PC-9 (cell line): ENCODE results near the gene PDSS1. TPM values are rescaled to one million over a fixed set of nuclear protein-coding genes. Genes with fewer than 3 reads are reported as not detected.

Experiments used
- BruUV-seq: library from RNA; stranded (reverse); fragments of 400-500 nt; replicated peaks from 2 replicates; lab custom pipeline; 2021; lab: Mats Ljungman, UMichigan
- CTCF ChIA-PET: fragments of 300-600 bp; sonication (Branson Sonifier 250); formaldehyde crosslinking; loops from one replicate; lab custom pipeline; 2022; ENCODE audit warnings: antibody characterized with exemption; lab: Charles Lee
- POLR2A ChIA-PET: fragments of 300-600 bp; sonication (Branson Sonifier 250); formaldehyde crosslinking; loops from one replicate; lab custom pipeline; 2022; ENCODE audit warnings: antibody characterized with exemption; ENCODE audit not compliant: unreplicated experiment; lab: Charles Lee
- DNase-seq, 2 experiments: peaks; one replicate each; pipeline versions ENCODE4 v3.0.0 to v3.0.0-alpha.2; 2015 to 2022; ENCODE audit warnings: mixed read lengths in 1 of 2
- H2AFZ ChIP-seq: fragments of 200-600 bp; sonication (generic); 2 replicates; pipeline ENCODE4 v1.8.1; 2017; ENCODE audit warnings: antibody characterized with exemption
- H3F3A ChIP-seq: fragments of 200-600 bp; sonication (generic); 2 replicates; pipeline ENCODE4 v1.8.1; 2017; ENCODE audit warnings: antibody characterized with exemption, mild to moderate bottlenecking, low read depth; ENCODE audit not compliant: insufficient read depth
- H3K27ac ChIP-seq: fragments of 200-600 bp; sonication (generic); 2 replicates; pipeline ENCODE4 v1.6.1; 2016; ENCODE audit warnings: mixed run types
- H3K27me3 ChIP-seq: fragments of 200-600 bp; sonication (generic); 2 replicates; pipeline ENCODE4 v1.6.1; 2016; ENCODE audit warnings: low read depth, mixed run types; ENCODE audit not compliant: insufficient read depth
- H3K36me3 ChIP-seq: fragments of 200-600 bp; sonication (generic); 2 replicates; pipeline ENCODE4 v1.6.1; 2016; ENCODE audit warnings: low read depth, mixed run types
- H3K4me1 ChIP-seq: fragments of 200-600 bp; sonication (generic); replicated peaks from 2 replicates; pipeline ENCODE4 v1.6.1; 2016; ENCODE audit warnings: mixed run types; ENCODE audit not compliant: insufficient read depth
- H3K4me2 ChIP-seq: fragments of 200-600 bp; sonication (generic); 2 replicates; pipeline ENCODE4 v1.6.1; 2017; ENCODE audit warnings: mixed run types
- H3K4me3 ChIP-seq: fragments of 200-600 bp; sonication (generic); 2 replicates; pipeline ENCODE4 v1.6.1; 2016; ENCODE audit warnings: mixed run types
- H3K79me2 ChIP-seq: fragments of 200-600 bp; sonication (generic); 2 replicates; pipeline ENCODE4 v1.6.1; 2017; ENCODE audit warnings: low read depth, mixed run types
- H3K9me2 ChIP-seq: fragments of 200-600 bp; sonication (generic); 2 replicates; pipeline ENCODE4 v1.8.1; 2017; ENCODE audit warnings: mild to moderate bottlenecking; ENCODE audit not compliant: insufficient read depth
- H3K9me3 ChIP-seq: fragments of 200-600 bp; sonication (generic); 2 replicates; pipeline ENCODE4 v1.8.1; 2016; ENCODE audit warnings: low read depth; ENCODE audit not compliant: insufficient read depth
- H4K20me1 ChIP-seq: fragments of 200-600 bp; sonication (generic); 2 replicates; pipeline ENCODE4 v1.8.1; 2017; ENCODE audit not compliant: insufficient read depth
- CTCF ChIP-seq: fragments of 200-600 bp; sonication (generic); conservative IDR thresholded peaks from 2 replicates; pipeline ENCODE4 v1.6.1; 2017; ENCODE audit warnings: mixed run types, antibody characterized with exemption, mild to moderate bottlenecking, moderate library complexity
- EZH2 ChIP-seq: fragments of 200-600 bp; sonication (generic); IDR thresholded peaks from 2 replicates; pipeline ENCODE4 v1.8.0; 2017; ENCODE audit warnings: antibody characterized with exemption, low read depth
- intact Hi-C: fragments of 100-400 bp; cut with micrococcal nuclease; formaldehyde crosslinking; loops from one replicate; pipeline ENCODE4 v1.10.0; 2022; ENCODE audit not compliant: unreplicated experiment
- total RNA-seq: library from RNA; stranded (reverse); gene quantifications from 2 replicates; pipeline ENCODE4 v1.2.3, GENCODE V29; 2021

Gene PDSS1
- total RNA-seq, 1 experiment from 2014 or later: 5.6 TPM

- ChIA-PET CTCF (interaction anchor here (0.6 to 2.1 kb wide), 3 partner anchors 156 to 1423 kb away, joined by 3 to 26 read pairs (median 4); no protein-coding TSS in a partner anchor), POLR2A (interaction anchor here (0.6 kb wide), 2 partner anchors 70 to 516 kb away, joined by 3 read pairs; no protein-coding TSS in a partner anchor)
- no peaks in the 10 kb centered on the region for H3K79me2 ChIP-seq
- intact Hi-C loops: loop anchor here (1.0 to 5.0 kb wide), 3 partner anchors 136 to 636 kb away; partner anchors contain the start of gene ABI1
- H3K4me1 ChIP-seq: no peaks in the 10 kb centered on the region
- H2AFZ ChIP-seq: no peak overlapping the region
- no peaks in the 10 kb centered on the region for H3K9me3 ChIP-seq
- no peaks in the 10 kb centered on the region for H3K36me3 ChIP-seq
- no peak overlapping the region for H3K4me3 ChIP-seq
- H3K4me2 ChIP-seq: no peak overlapping the region
- peak in 1 of 2 experiments; percentile 32 for DNase-seq
- no peaks in the 10 kb centered on the region for H3K27me3 ChIP-seq
- H3F3A ChIP-seq: no peaks in the 10 kb centered on the region
- no peak overlapping the region for H3K27ac ChIP-seq
- H3K9me2 ChIP-seq: no peaks in the 10 kb centered on the region
- BruUV-seq: no TSS peak
- TF ChIP-seq CTCF (peak; percentile 83), EZH2 (no peak)
- no peaks in the 10 kb centered on the region for H4K20me1 ChIP-seq
These were observed 28.6 kb downstream of the PDSS1 start for GRCh38 chr10:26725837-26726727.

GRCh38 chr10:26727005-26727404, 29.5 kb downstream of the PDSS1 start:
- DNase-seq: no peak
- intact Hi-C loops: loop anchor here (5.0 kb wide), 2 partner anchors 135 to 635 kb away; partner anchors contain the start of gene ABI1
- Histone ChIP-seq H3K27ac (no peak overlapping the region), H3F3A (no peaks in the 10 kb centered on the region), H3K9me2 (no peaks in the 10 kb centered on the region), H3K4me1 (no peaks in the 10 kb centered on the region), H3K4me3 (no peak overlapping the region), H3K36me3 (no peaks in the 10 kb centered on the region), H3K79me2 (no peaks in the 10 kb centered on the region), H3K9me3 (no peaks in the 10 kb centered on the region), H3K27me3 (no peaks in the 10 kb centered on the region), H2AFZ (no peak overlapping the region), H3K4me2 (no peak overlapping the region), H4K20me1 (no peaks in the 10 kb centered on the region)
- ChIA-PET POLR2A (no interaction called here), CTCF (interaction anchor here (0.7 to 2.1 kb wide), 3 partner anchors 30 to 1422 kb away, joined by 3 to 26 read pairs (median 3); no protein-coding TSS in a partner anchor)
- BruUV-seq: no TSS peak
- TF ChIP-seq EZH2 (no peak), CTCF (no peak)

- Histone ChIP-seq H3K27me3 (no peaks in the 10 kb centered on the region), H3K36me3 (no peaks in the 10 kb centered on the region), H4K20me1 (no peaks in the 10 kb centered on the region), H3K9me2 (no peaks in the 10 kb centered on the region), H3F3A (no peaks in the 10 kb centered on the region), H3K79me2 (no peaks in the 10 kb centered on the region), H3K4me1 (no peaks in the 10 kb centered on the region), H2AFZ (no peak overlapping the region), H3K9me3 (no peaks in the 10 kb centered on the region), H3K4me2 (no peak overlapping the region), H3K4me3 (no peak overlapping the region), H3K27ac (no peak overlapping the region)
- TF ChIP-seq EZH2 (no peak), CTCF (0 out of 2 replicates have a peak, but pooled peaks have one; percentile 21)
- intact Hi-C loops: loop anchor here (5.0 kb wide), 2 partner anchors 133 to 633 kb away; partner anchors contain the start of gene ABI1
- no TSS peak for BruUV-seq
- no peak for DNase-seq
- POLR2A ChIA-PET: no interaction called here
- CTCF ChIA-PET: no interaction called here
These were observed 31.5 kb downstream of the PDSS1 start for GRCh38 chr10:26728957-26729356.
